Right lobe of liver (tissue), 6 donors: Measurements from ENCODE around the gene CENPP. TPM values are rescaled to one million over a fixed set of nuclear protein-coding genes. Genes with fewer than 3 reads are reported as not detected.
A peak's percentile ranks its signal among the peaks of the same experiment; 100 is the strongest.

Experiments
- ATAC-seq, 4 donors: fragments of 200-7000 bp; cut with Tn5 transposase; one replicate each; pipeline ENCODE4 v1.9.1; 2020; ENCODE audit warnings: mild to moderate bottlenecking in 4 of 4, moderate library complexity in 4 of 4
- DNase-seq, 3 donors: peaks; one replicate each; pipeline ENCODE4 v3.0.0-alpha.2; 2020
- H3K27ac ChIP-seq, 3 donors: fragments of 200-600 bp; one replicate each; pipeline ENCODE4 v1.8.0; 2022
- H3K27me3 ChIP-seq, 2 donors: fragments of 200-600 bp; one replicate each; pipeline ENCODE4 v1.8.0; 2022
- H3K36me3 ChIP-seq, 4 donors: fragments of 200-600 bp; sonication (generic) in 1 of 4; one replicate each; pipeline versions ENCODE4 v1.5.1 to v1.8.0; 2017 to 2022; ENCODE audit warnings: control low read depth in 1 of 4
- H3K4me1 ChIP-seq, 4 donors: fragments of 200-600 bp; sonication (generic) in 1 of 4; one replicate each; pipeline versions ENCODE4 v1.5.1 to v1.8.0; 2017 to 2022; ENCODE audit warnings: control low read depth in 1 of 4
- H3K4me3 ChIP-seq, 3 donors: fragments of 200-600 bp; one replicate each; pipeline ENCODE4 v1.8.0; 2022
- H3K9me3 ChIP-seq, 4 donors: fragments of 200-600 bp; sonication (generic) in 1 of 4; one replicate each; pipeline versions ENCODE4 v1.5.1 to v1.8.0; 2017 to 2022; ENCODE audit warnings: control low read depth in 1 of 4
- CTCF ChIP-seq, 4 donors: fragments of 200-600 bp in 3 of 4; fragments of 450-650 bp in 1 of 4; IDR thresholded peaks; one replicate each; pipeline versions ENCODE4 v1.5.1 to v1.8.0; 2016 to 2022; ENCODE audit warnings: antibody characterized with exemption in 4 of 4, mild to moderate bottlenecking in 2 of 4
- POLR2A ChIP-seq: fragments of 450-650 bp; IDR thresholded peaks from one replicate; pipeline ENCODE4 v1.6.1; 2017; ENCODE audit warnings: antibody characterized with exemption, mild to moderate bottlenecking
- WGBS: methylation state at CpG from one replicate; pipeline ENCODE4 v1.1.6; 2018; ENCODE audit warnings: low coverage, low lambda C conversion rate; ENCODE audit not compliant: insufficient coverage; ENCODE audit errors: missing lambda C conversion rate; 5-methylcytosine and 5-hydroxymethylcytosine counted together
- intact Hi-C, 2 donors: fragments of 100-400 bp; cut with DNase I; formaldehyde crosslinking; loops; one replicate each; pipeline versions ENCODE4 v1.11.2 to v1.14.1; 2022
- total RNA-seq, 6 experiments: library from RNA; depleted of rRNA in 2 of 6; stranded (reverse); fragments of >200 nt in 2 of 6; fragmentation: NEBNext Ultra II Directional in 3 of 6; extraction: Animal tissue kit (Norgen Biotek cat#: 25700) in 3 of 6; gene quantifications; one replicate each; pipeline versions ENCODE4 v1.1.0 to v1.2.4, GENCODE V29; 2016 to 2023
- donor health status: DM: no; HTN: yes; CAD: no.
- donor health status: DM: no; HTN: no; CAD: no.
- donor health status: DM: no; HTN: no; CAD: no.
- donor health status: DM: no; HTN: yes; CAD: no.
- donor health status: DM: no; HTN: yes; CAD: no.

CENPP gene
- total RNA-seq, 6 experiments from 2014 or later: 1.0 to 3.7 (median 1.5) TPM

DNA sequence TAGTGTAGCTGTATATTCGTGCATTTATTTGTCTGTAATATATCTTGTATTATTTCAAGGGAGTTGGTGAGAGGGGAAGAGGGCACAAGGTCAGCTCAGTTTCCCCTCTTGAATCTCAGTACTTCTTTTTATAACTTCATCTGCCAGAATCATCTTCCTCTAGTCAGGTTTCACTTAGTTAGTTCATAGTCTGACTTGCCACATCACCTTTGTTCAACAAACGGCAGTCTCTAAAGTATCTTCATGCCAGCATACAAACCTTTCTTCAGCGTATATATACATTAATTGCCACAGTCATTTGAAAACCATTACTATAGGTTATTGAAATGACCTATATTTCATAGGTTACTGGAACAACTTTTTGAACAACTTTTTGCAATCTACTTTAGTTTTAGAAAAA, 208.5 kb downstream of the CENPP start:
- Histone ChIP-seq H3K9me3 (no peaks in the 10 kb centered on the region), H3K4me3 (peak overlapping the region; percentile 4 to 36 (median 32)), H3K36me3 (no peaks in the 10 kb centered on the region), H3K4me1 (peaks cover 0 to 32% (median 3%) of the 10 kb centered on the region in 4 donors), H3K27ac (peak overlapping the region; percentile 53 to 88 (median 84)), H3K27me3 (no peaks in the 10 kb centered on the region)
- intact Hi-C loops: no loop called here
- 22% methylated on average over 3 of the region's 3 CpGs for WGBS
- ATAC-seq: peak; percentile 33 to 62 (median 40)
- no peak for DNase-seq
- TF ChIP-seq POLR2A: no peak
- no peak for TF ChIP-seq CTCF (IDR thresholded peaks at IDR 0.05)

- peaks cover 0 to 32% (median 3%) of the 10 kb centered on the region in 4 donors for H3K4me1 ChIP-seq
Measured at GRCh38 chr9:92534674-92535073, 208.9 kb downstream of the CENPP start.

GRCh38 chr9:92535940-92536850, 210.4 kb downstream of the CENPP start, which contains the start of gene ECM2:
ECM2 (minus strand) TSS chr9:92535990; CDS start chr9:92522866, 13,124 bp downstream.
- no peaks in the 10 kb centered on the region for H3K36me3 ChIP-seq

More at GRCh38 chr9:92534674-92535073, 208.9 kb downstream of the CENPP start:
- no peaks in the 10 kb centered on the region for H3K36me3 ChIP-seq
- 13% methylated on average over 1 of the region's 1 CpG for WGBS
- peak overlapping the region; percentile 4 to 36 (median 32) for H3K4me3 ChIP-seq
- intact Hi-C loops: no loop called here
- H3K9me3 ChIP-seq: no peaks in the 10 kb centered on the region
- H3K27ac ChIP-seq: peak overlapping the region; percentile 53 to 88 (median 84)
- TF ChIP-seq POLR2A (no peak), CTCF (IDR thresholded peaks at IDR 0.05) (no peak)
- no peaks in the 10 kb centered on the region for H3K27me3 ChIP-seq
- ATAC-seq (peak; percentile 34 to 66 (median 36)), DNase-seq (no peak)

GRCh38 chr9:92538541-92538940, 212.8 kb downstream of the CENPP start:
- H3K27me3 ChIP-seq: no peaks in the 10 kb centered on the region
- no peak for TF ChIP-seq POLR2A
- TF ChIP-seq CTCF (IDR thresholded peaks at IDR 0.05): no peak
- 70% methylated on average over 2 of the region's 2 CpGs for WGBS
- peak overlapping the region in 1 of 3 donors; percentile 88 for H3K27ac ChIP-seq
- H3K4me3 ChIP-seq: no peak overlapping the region
- no peak for ATAC-seq
- intact Hi-C loops: no loop called here
- H3K4me1 ChIP-seq: peaks cover 0 to 32% (median 3%) of the 10 kb centered on the region in 4 donors
- DNase-seq: no peak
- H3K9me3 ChIP-seq: no peaks in the 10 kb centered on the region
- H3K36me3 ChIP-seq: no peaks in the 10 kb centered on the region

More at GRCh38 chr9:92535940-92536850, 210.4 kb downstream of the CENPP start, which contains the start of gene ECM2:
- H3K27me3 ChIP-seq: no peaks in the 10 kb centered on the region
- peak within 1 kb of the TSS; percentile 53 to 88 (median 84) for H3K27ac ChIP-seq
- H3K4me1 ChIP-seq: peaks cover 0 to 32% (median 3%) of the 10 kb centered on the region in 4 donors
- TF ChIP-seq CTCF (IDR thresholded peaks at IDR 0.05) (no peak), POLR2A (no peak)
- no peaks in the 10 kb centered on the region for H3K9me3 ChIP-seq
- ATAC-seq: peak; percentile 54 to 75 (median 68)
- WGBS: 27% methylated on average over 7 of the region's 7 CpGs
- intact Hi-C loops: no loop called here
- peak within 1 kb of the TSS; percentile 4 to 36 (median 32) for H3K4me3 ChIP-seq
- DNase-seq: peak in 1 of 3 donors; percentile 56
